ENCODE data around the gene ZBED5. TPM values are rescaled to one million over a fixed set of nuclear protein-coding genes. Genes with fewer than 3 reads are reported as not detected.

ZBED5 gene
- polyA plus RNA-seq, 1 donor from 2014 or later, result 178 TPM

- Histone ChIP-seq H3K9me2 (ENCODE audit: insufficient read depth, low read length) (no peaks in the 10 kb centered on the region), H3K4me3 (ENCODE audit: low read length) (no peak overlapping the region), H3K27me3 (ENCODE audit: insufficient read depth, low read depth, low read length) (no peaks in the 10 kb centered on the region), H3K36me3 (ENCODE audit: insufficient read depth, low read length) (no peaks in the 10 kb centered on the region), H3K79me2 (replicated peaks; ENCODE audit: insufficient read depth, low read length) (no peaks in the 10 kb centered on the region), H3K4me2 (ENCODE audit: low read length) (no peak overlapping the region), H3K9me3 (ENCODE audit: low read length) (no peaks in the 10 kb centered on the region), H4K20me1 (ENCODE audit: insufficient read depth) (no peaks in the 10 kb centered on the region), H3F3A (ENCODE audit: insufficient read depth, low read length, poor library complexity, severe bottlenecking) (no peaks in the 10 kb centered on the region), H2AFZ (ENCODE audit: low read depth, low read length) (no peak overlapping the region), H3K9ac (ENCODE audit: low read length) (no peak overlapping the region), H3K27ac (ENCODE audit: low read length) (no peak overlapping the region)
- TF ChIP-seq SMC3 (conservative IDR thresholded peaks at IDR 0.05; ENCODE audit: poor library complexity) (no peak), POLR2AphosphoS5 (IDR thresholded peaks at IDR 0.05) (no peak), EZH2 (IDR thresholded peaks at IDR 0.05; ENCODE audit: borderline replicate concordance, insufficient read depth, low read length, poor library complexity, severe bottlenecking) (no peak), CTCF (IDR thresholded peaks at IDR 0.05; ENCODE audit: poor library complexity, severe bottlenecking) (no peak), TAF1 (IDR thresholded peaks at IDR 0.05; ENCODE audit: low read depth) (no peak), RAD21 (conservative IDR thresholded peaks at IDR 0.05) (no peak), MXI1 (conservative IDR thresholded peaks at IDR 0.05; ENCODE audit: poor library complexity, severe bottlenecking) (no peak), EP300 (conservative IDR thresholded peaks at IDR 0.05; ENCODE audit: poor library complexity, severe bottlenecking) (no peak), REST (IDR thresholded peaks at IDR 0.05; ENCODE audit: borderline replicate concordance) (no peak)
Observed at GRCh38 chr11:10899121-10899830, 41.4 kb upstream of the ZBED5 start.

- no peaks in the 10 kb centered on the region for H3K9me3 ChIP-seq (ENCODE audit: low read length)
- no peaks in the 10 kb centered on the region for H3F3A ChIP-seq (ENCODE audit: insufficient read depth, low read length, poor library complexity, severe bottlenecking)
- TF ChIP-seq MXI1 (conservative IDR thresholded peaks at IDR 0.05; ENCODE audit: poor library complexity, severe bottlenecking) (no peak), RAD21 (conservative IDR thresholded peaks at IDR 0.05) (no peak), SMC3 (conservative IDR thresholded peaks at IDR 0.05; ENCODE audit: poor library complexity) (no peak), CTCF (IDR thresholded peaks at IDR 0.05; ENCODE audit: poor library complexity, severe bottlenecking) (no peak), POLR2AphosphoS5 (IDR thresholded peaks at IDR 0.05) (no peak), EP300 (conservative IDR thresholded peaks at IDR 0.05; ENCODE audit: poor library complexity, severe bottlenecking) (no peak), REST (IDR thresholded peaks at IDR 0.05; ENCODE audit: borderline replicate concordance) (no peak), EZH2 (IDR thresholded peaks at IDR 0.05; ENCODE audit: borderline replicate concordance, insufficient read depth, low read length, poor library complexity, severe bottlenecking) (no peak), TAF1 (IDR thresholded peaks at IDR 0.05; ENCODE audit: low read depth) (no peak)
- no peak overlapping the region for H3K4me3 ChIP-seq (ENCODE audit: low read length)
- H3K4me2 ChIP-seq (ENCODE audit: low read length), result no peak overlapping the region
- no peaks in the 10 kb centered on the region for H3K79me2 ChIP-seq (replicated peaks; ENCODE audit: insufficient read depth, low read length)
- no peak overlapping the region for H3K27ac ChIP-seq (ENCODE audit: low read length)
- H3K9me2 ChIP-seq (ENCODE audit: insufficient read depth, low read length), result no peaks in the 10 kb centered on the region
- no peaks in the 10 kb centered on the region for H4K20me1 ChIP-seq (ENCODE audit: insufficient read depth)
- H3K36me3 ChIP-seq (ENCODE audit: insufficient read depth, low read length), result no peaks in the 10 kb centered on the region
- no peak overlapping the region for H2AFZ ChIP-seq (ENCODE audit: low read depth, low read length)
- H3K27me3 ChIP-seq (ENCODE audit: insufficient read depth, low read depth, low read length), result no peaks in the 10 kb centered on the region
- no peak overlapping the region for H3K9ac ChIP-seq (ENCODE audit: low read length)
Observed at GRCh38 chr11:10898763-10899025, 40.8 kb upstream of the ZBED5 start.

All from neural cell (in vitro differentiated cells).